Activated CD8-positive, alpha-beta memory T cell treated with anti-CD3 and anti-CD28 coated beads, Interleukin-2, amount 10 ng/mL, durations not matched to agents 7 days and 5 days (primary cell): ENCODE results near the gene ARHGEF37. TPM values are rescaled to one million over a fixed set of nuclear protein-coding genes. Genes with fewer than 3 reads are reported as not detected.
"Not testable (repeated sequence)": the region's sequence is repeated elsewhere in the genome, so short reads cannot be mapped to it uniquely, and the experiment has no call there.

Experiments
- ATAC-seq: fragments of 150-1000 bp; cut with Tn5 transposase; one replicate; pipeline ENCODE4 v1.10.0; 2021; ENCODE audit warnings: moderate library complexity
- CTCF ChIA-PET: fragments of 350-600 bp; sonication (Branson Sonifier 250); formaldehyde crosslinking; loops from one replicate; lab custom pipeline; 2021; ENCODE audit warnings: antibody characterized with exemption; lab: Charles Lee
- DNase-seq: peaks from one replicate; pipeline ENCODE4 v3.0.0-alpha.2; 2020
- H3K27ac Mint-ChIP-seq: one replicate; pipeline ENCODE4 v1.8.0; 2021; ENCODE audit warnings: mild to moderate bottlenecking, mixed read lengths
- H3K27me3 Mint-ChIP-seq: one replicate; pipeline ENCODE4 v1.8.0; 2021; ENCODE audit warnings: mixed read lengths
- H3K36me3 Mint-ChIP-seq: one replicate; pipeline ENCODE4 v1.8.0; 2021; ENCODE audit warnings: mild to moderate bottlenecking, mixed read lengths
- H3K4me1 Mint-ChIP-seq: one replicate; pipeline ENCODE4 v1.8.0; 2021; ENCODE audit warnings: mixed read lengths
- H3K4me3 Mint-ChIP-seq: one replicate; pipeline ENCODE4 v1.8.0; 2021; ENCODE audit warnings: mild to moderate bottlenecking, moderate library complexity, mixed read lengths
- H3K9me3 Mint-ChIP-seq: one replicate; pipeline ENCODE4 v1.8.0; 2022; ENCODE audit warnings: low read depth, mixed read lengths
- total RNA-seq, 2 experiments: library from RNA; stranded (reverse); gene quantifications; one replicate each; pipeline ENCODE4 v1.2.3, GENCODE V29; 2021

The ARHGEF37 gene
- total RNA-seq, 2 experiments from 2014 or later = 0.37 to 1.1 TPM

- Mint-ChIP-seq H3K36me3 (no peaks in the 10 kb centered on the region), H3K4me1 (peaks cover 11% of the 10 kb centered on the region), H3K27me3 (peaks cover 13% of the 10 kb centered on the region), H3K9me3 (no peaks in the 10 kb centered on the region), H3K4me3 (no peak overlapping the region), H3K27ac (peak overlapping the region; percentile 55)
- no peak for DNase-seq
- ATAC-seq = no peak
- CTCF ChIA-PET = interaction anchor here (0.7 kb wide), 1 partner anchor 15 kb away, joined by 3 read pairs; no protein-coding TSS in a partner anchor
Observed at GRCh38 chr5:149576021-149576420, 5.3 kb upstream of the ARHGEF37 start.

GRCh38 chr5:149578896-149579295 is 2.4 kb upstream of the ARHGEF37 start:
- no peak overlapping the region for H3K27ac Mint-ChIP-seq
- peaks cover 23% of the 10 kb centered on the region for H3K27me3 Mint-ChIP-seq
- DNase-seq (no peak), ATAC-seq (no peak)
- H3K4me3 Mint-ChIP-seq = no peak overlapping the region
- H3K9me3 Mint-ChIP-seq = no peaks in the 10 kb centered on the region
- H3K4me1 Mint-ChIP-seq = peaks cover 13% of the 10 kb centered on the region
- no peaks in the 10 kb centered on the region for H3K36me3 Mint-ChIP-seq
- CTCF ChIA-PET = interaction anchor here (1.2 to 1.9 kb wide), 3 partner anchors 12 to 136 kb away, joined by 3 to 5 read pairs (median 4); no protein-coding TSS in a partner anchor

- CTCF ChIA-PET = interaction anchor here (1.7 to 1.9 kb wide), 2 partner anchors 14 to 16 kb away, joined by 4 to 7 read pairs; no protein-coding TSS in a partner anchor
- Mint-ChIP-seq H3K27ac (no peak overlapping the region), H3K4me1 (peaks cover 13% of the 10 kb centered on the region), H3K4me3 (peak overlapping the region; percentile 58), H3K9me3 (no peaks in the 10 kb centered on the region), H3K36me3 (no peaks in the 10 kb centered on the region), H3K27me3 (peaks cover 23% of the 10 kb centered on the region)
- ATAC-seq (peak; percentile 34), DNase-seq (no peak)
Observed at GRCh38 chr5:149580808-149581191, 498 bp upstream of the ARHGEF37 start.

- CTCF ChIA-PET = interaction anchor here (1.7 to 1.9 kb wide), 2 partner anchors 13 to 17 kb away, joined by 4 to 7 read pairs; no protein-coding TSS in a partner anchor
- H3K9me3 Mint-ChIP-seq = no peaks in the 10 kb centered on the region
- ATAC-seq (no peak), DNase-seq (no peak)
- H3K27ac Mint-ChIP-seq = no peak overlapping the region
- H3K27me3 Mint-ChIP-seq = peaks cover 32% of the 10 kb centered on the region
- peak overlapping the region; percentile 59 for H3K4me3 Mint-ChIP-seq
- H3K4me1 Mint-ChIP-seq = peaks cover 9% of the 10 kb centered on the region
- no peaks in the 10 kb centered on the region for H3K36me3 Mint-ChIP-seq
Observed at GRCh38 chr5:149581931-149582768, 852 bp downstream of the ARHGEF37 start.

- no peak for ATAC-seq
- Mint-ChIP-seq H3K27ac (no peak overlapping the region), H3K27me3 (peaks cover 32% of the 10 kb centered on the region), H3K4me3 (no peak overlapping the region), H3K4me1 (peaks cover 9% of the 10 kb centered on the region), H3K9me3 (no peaks in the 10 kb centered on the region), H3K36me3 (no peaks in the 10 kb centered on the region)
- no peak for DNase-seq
- CTCF ChIA-PET = interaction anchor here (1.5 kb wide), 1 partner anchor 34 kb away, joined by 3 read pairs; no protein-coding TSS in a partner anchor
Observed at GRCh38 chr5:149583394-149583793, 2.1 kb downstream of the ARHGEF37 start.

- H3K27ac Mint-ChIP-seq = no peak overlapping the region
- H3K4me3 Mint-ChIP-seq = no peak overlapping the region
- H3K36me3 Mint-ChIP-seq = no peaks in the 10 kb centered on the region
- peaks cover 9% of the 10 kb centered on the region for H3K4me1 Mint-ChIP-seq
- CTCF ChIA-PET = interaction anchor here (1.5 kb wide), 1 partner anchor 33 kb away, joined by 3 read pairs; no protein-coding TSS in a partner anchor
- H3K9me3 Mint-ChIP-seq = no peaks in the 10 kb centered on the region
- peaks cover 32% of the 10 kb centered on the region for H3K27me3 Mint-ChIP-seq
- ATAC-seq (no peak), DNase-seq (no peak)
Observed at GRCh38 chr5:149584121-149584520, 2.8 kb downstream of the ARHGEF37 start.

GRCh38 chr5:149585910-149586309 is 4.6 kb downstream of the ARHGEF37 start:
- no peak for ATAC-seq
- no peak overlapping the region for H3K27ac Mint-ChIP-seq
- H3K27me3 Mint-ChIP-seq = peaks cover 25% of the 10 kb centered on the region
- H3K36me3 Mint-ChIP-seq = no peaks in the 10 kb centered on the region
- no peak overlapping the region for H3K4me3 Mint-ChIP-seq
- no peak for DNase-seq
- peaks cover 8% of the 10 kb centered on the region for H3K4me1 Mint-ChIP-seq
- H3K9me3 Mint-ChIP-seq = no peaks in the 10 kb centered on the region
- CTCF ChIA-PET = no interaction called here

- Mint-ChIP-seq H3K27me3 (peaks cover 26% of the 10 kb centered on the region), H3K9me3 (no peaks in the 10 kb centered on the region), H3K4me1 (peaks cover 5% of the 10 kb centered on the region), H3K4me3 (no peak overlapping the region), H3K36me3 (no peaks in the 10 kb centered on the region), H3K27ac (no peak overlapping the region)
- CTCF ChIA-PET = interaction anchor here (1.0 to 1.5 kb wide), 2 partner anchors 9 to 10 kb away, joined by 3 to 5 read pairs; no protein-coding TSS in a partner anchor
- ATAC-seq (peak; percentile 42), DNase-seq (no peak)
Observed at GRCh38 chr5:149586708-149587318, 5.5 kb downstream of the ARHGEF37 start.

- no peaks in the 10 kb centered on the region for H3K9me3 Mint-ChIP-seq
- H3K4me1 Mint-ChIP-seq = peaks cover 5% of the 10 kb centered on the region
- H3K36me3 Mint-ChIP-seq = no peaks in the 10 kb centered on the region
- no peak overlapping the region for H3K4me3 Mint-ChIP-seq
- DNase-seq (no peak), ATAC-seq (no peak)
- CTCF ChIA-PET = no interaction called here
- peaks cover 26% of the 10 kb centered on the region for H3K27me3 Mint-ChIP-seq
- no peak overlapping the region for H3K27ac Mint-ChIP-seq
Observed at GRCh38 chr5:149588936-149589335, 7.6 kb downstream of the ARHGEF37 start.

GRCh38 chr5:149593370-149593769 is 12.1 kb downstream of the ARHGEF37 start:
- DNase-seq = no peak
- Mint-ChIP-seq H3K4me1 (no peaks in the 10 kb centered on the region), H3K4me3 (no peak overlapping the region), H3K27me3 (peaks cover 25% of the 10 kb centered on the region), H3K9me3 (no peaks in the 10 kb centered on the region), H3K36me3 (no peaks in the 10 kb centered on the region), H3K27ac (no peak overlapping the region)
- CTCF ChIA-PET = interaction anchor here (0.8 to 1.1 kb wide), 2 partner anchors 14 to 26 kb away, joined by 3 read pairs; no protein-coding TSS in a partner anchor
- ATAC-seq = no peak

GRCh38 chr5:149594206-149594895 is 13.1 kb downstream of the ARHGEF37 start:
- H3K27ac Mint-ChIP-seq = no peak overlapping the region
- H3K4me3 Mint-ChIP-seq = no peak overlapping the region
- DNase-seq (no peak), ATAC-seq (no peak)
- H3K4me1 Mint-ChIP-seq = no peaks in the 10 kb centered on the region
- peaks cover 26% of the 10 kb centered on the region for H3K27me3 Mint-ChIP-seq
- no peaks in the 10 kb centered on the region for H3K36me3 Mint-ChIP-seq
- CTCF ChIA-PET = interaction anchor here (1.2 kb wide), 1 partner anchor 13 kb away, joined by 4 read pairs; the partner anchor contains the start of gene ARHGEF37
- no peaks in the 10 kb centered on the region for H3K9me3 Mint-ChIP-seq

- H3K27me3 Mint-ChIP-seq = peaks cover 24% of the 10 kb centered on the region
- not testable (repeated sequence) for H3K4me1 Mint-ChIP-seq, H3K9me3 Mint-ChIP-seq, H3K27ac Mint-ChIP-seq, DNase-seq, ATAC-seq, H3K4me3 Mint-ChIP-seq, H3K36me3 Mint-ChIP-seq
- CTCF ChIA-PET = interaction anchor here (0.9 to 1.2 kb wide), 2 partner anchors 8 to 14 kb away, joined by 3 to 4 read pairs; partner anchors contain the start of gene ARHGEF37
Observed at GRCh38 chr5:149595105-149595504, 13.8 kb downstream of the ARHGEF37 start.

GRCh38 chr5:149596712-149597111 is 15.4 kb downstream of the ARHGEF37 start:
- Mint-ChIP-seq H3K27ac (no peak overlapping the region), H3K27me3 (peaks cover 17% of the 10 kb centered on the region), H3K36me3 (no peaks in the 10 kb centered on the region), H3K4me3 (no peak overlapping the region), H3K4me1 (no peaks in the 10 kb centered on the region), H3K9me3 (no peaks in the 10 kb centered on the region)
- no peak for ATAC-seq
- CTCF ChIA-PET = interaction anchor here (0.8 to 1.6 kb wide), 4 partner anchors 22 to 178 kb away, joined by 3 to 4 read pairs (median 3); no protein-coding TSS in a partner anchor
- no peak for DNase-seq
